Trophoblast cell (in vitro differentiated cells and primary cell): Measurements from ENCODE around the gene CLCN2.

Experiments
- DNase-seq, 2 donors: peaks; one replicate each; pipeline ENCODE4 v3.0.0-alpha.2; 2016
- H2AFZ ChIP-seq: 2 replicates; pipeline ENCODE4 v1.6.1; 2013; ENCODE audit warnings: low read length, moderate library complexity, mild to moderate bottlenecking; ENCODE audit not compliant: insufficient read depth, poor library complexity
- H2AK5ac ChIP-seq: 2 replicates; pipeline ENCODE4 v1.6.1; 2013; ENCODE audit warnings: mild to moderate bottlenecking, low read length
- H2BK120ac ChIP-seq: 2 replicates; pipeline ENCODE4 v1.6.1; 2013; ENCODE audit warnings: low read length, mild to moderate bottlenecking, moderate library complexity; ENCODE audit not compliant: insufficient read depth, poor library complexity
- H2BK12ac ChIP-seq: 2 replicates; pipeline ENCODE4 v1.6.1; 2013; ENCODE audit warnings: mild to moderate bottlenecking, low read length, moderate library complexity
- H2BK5ac ChIP-seq: 2 replicates; pipeline ENCODE4 v1.6.1; 2013; ENCODE audit warnings: low read length, low read depth, moderate library complexity, mild to moderate bottlenecking; ENCODE audit not compliant: poor library complexity
- H3K14ac ChIP-seq: 2 replicates; pipeline ENCODE4 v1.6.1; 2013; ENCODE audit warnings: mild to moderate bottlenecking, low read length
- H3K18ac ChIP-seq: 2 replicates; pipeline ENCODE4 v1.6.1; 2013; ENCODE audit warnings: mild to moderate bottlenecking, low read length
- H3K23ac ChIP-seq: 2 replicates; pipeline ENCODE4 v1.6.1; 2013; ENCODE audit warnings: low read length
- H3K27ac ChIP-seq: 2 replicates; pipeline ENCODE4 v1.5.1; 2013; ENCODE audit warnings: low read depth, mild to moderate bottlenecking, inconsistent platforms, low read length, moderate library complexity
- H3K27me3 ChIP-seq: 2 replicates; pipeline ENCODE4 v1.6.1; 2013; ENCODE audit warnings: inconsistent platforms, mild to moderate bottlenecking, low read length, moderate library complexity; ENCODE audit not compliant: insufficient read depth
- H3K36me3 ChIP-seq, 2 experiments: 1 replicate in 1 of 2; 2 replicates in 1 of 2; pipeline ENCODE4 v1.6.1; 2013; ENCODE audit warnings: low read length in 2 of 2, mild to moderate bottlenecking in 2 of 2, moderate library complexity in 1 of 2; ENCODE audit not compliant: insufficient read depth in 2 of 2, control insufficient read depth in 1 of 2
- H3K4ac ChIP-seq: 2 replicates; pipeline ENCODE4 v1.6.1; 2013; ENCODE audit warnings: low read depth, mild to moderate bottlenecking, low read length, moderate library complexity
- H3K4me1 ChIP-seq, 2 experiments: 1 replicate in 1 of 2; 2 replicates in 1 of 2; pipeline ENCODE4 v1.6.1; 2013; ENCODE audit warnings: low read length in 2 of 2, mild to moderate bottlenecking in 2 of 2, moderate library complexity in 1 of 2; ENCODE audit not compliant: insufficient read depth in 2 of 2, control insufficient read depth in 1 of 2
- H3K4me2 ChIP-seq: 2 replicates; pipeline ENCODE4 v1.6.1; 2013; ENCODE audit warnings: inconsistent platforms, mild to moderate bottlenecking, low read length, moderate library complexity
- H3K4me3 ChIP-seq: 2 replicates; pipeline ENCODE4 v1.5.1; 2013; ENCODE audit warnings: mild to moderate bottlenecking, low read depth, low read length, inconsistent platforms
- H3K79me1 ChIP-seq: one replicate; pipeline ENCODE4 v1.6.1; 2013; ENCODE audit warnings: low read length
- H3K79me2 ChIP-seq: 2 replicates; pipeline ENCODE4 v1.6.1; 2013; ENCODE audit warnings: low read length, mild to moderate bottlenecking; ENCODE audit not compliant: control insufficient read depth, insufficient read depth, poor library complexity
- H3K9ac ChIP-seq: 2 replicates; pipeline ENCODE4 v1.6.1; 2013; ENCODE audit warnings: mild to moderate bottlenecking, low read length
- H3K9me3 ChIP-seq: 2 replicates; pipeline ENCODE4 v1.6.1; 2013; ENCODE audit warnings: low read depth, mild to moderate bottlenecking, control low read depth, inconsistent platforms, low read length; ENCODE audit not compliant: insufficient read depth
- H4K12ac ChIP-seq: 2 replicates; pipeline ENCODE4 v1.6.1; 2013; ENCODE audit warnings: low read depth, mild to moderate bottlenecking, low read length, moderate library complexity
- H4K8ac ChIP-seq: 2 replicates; pipeline ENCODE4 v1.6.1; 2013; ENCODE audit warnings: low read depth, mild to moderate bottlenecking, low read length, moderate library complexity
- H4K91ac ChIP-seq: one replicate; pipeline ENCODE4 v1.6.1; 2013; ENCODE audit warnings: low read depth, mild to moderate bottlenecking, low read length, moderate library complexity
- WGBS: extraction: QIAGEN DNeasy Blood & Tissue Kit; methylation state at CpG from one replicate; pipeline ENCODE4 v1.1.7; 2013; ENCODE audit warnings: missing lambda C conversion rate; ENCODE audit not compliant: insufficient read length, insufficient coverage; ENCODE audit errors: extremely low coverage; 5-methylcytosine and 5-hydroxymethylcytosine counted together

The CLCN2 gene

DNA sequence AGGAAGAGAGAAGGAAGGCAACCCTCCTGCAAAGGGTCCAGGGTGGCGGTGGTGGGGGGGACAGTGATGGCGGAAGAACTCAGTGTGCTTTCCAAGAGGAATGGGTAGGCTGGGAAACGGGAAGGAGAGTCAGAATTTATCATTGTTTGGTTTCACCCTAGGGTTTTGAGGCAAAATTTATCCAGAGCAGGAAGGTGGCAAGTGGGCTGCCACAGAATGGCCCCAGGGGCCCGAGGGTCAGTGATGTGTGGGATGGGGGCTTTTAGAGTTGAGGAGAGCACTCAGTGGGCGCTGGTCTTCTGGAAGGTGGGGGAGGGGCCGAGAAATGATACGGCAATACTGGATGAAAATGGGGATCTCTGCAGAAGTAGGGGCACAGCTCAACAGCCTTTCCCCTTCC, 23.4 kb downstream of the CLCN2 start:
- Histone ChIP-seq H4K12ac (no peak overlapping the region), H3K4me1 (peaks cover 15 to 23% of the 10 kb centered on the region in 2 experiments), H3K4me2 (no peak overlapping the region), H3K79me2 (peaks cover 9% of the 10 kb centered on the region), H3K4me3 (no peak overlapping the region), H4K8ac (no peak overlapping the region), H3K23ac (no peak overlapping the region), H3K9me3 (peaks cover 3% of the 10 kb centered on the region), H3K9ac (no peak overlapping the region), H3K36me3 (peaks cover 22 to 29% of the 10 kb centered on the region in 2 experiments), H2BK5ac (no peak overlapping the region), H3K27ac (no peak overlapping the region), H2AFZ (no peak overlapping the region), H3K4ac (peak overlapping the region; percentile 2), H3K27me3 (no peaks in the 10 kb centered on the region), H2BK120ac (no peak overlapping the region), H2AK5ac (no peak overlapping the region), H4K91ac (no peak overlapping the region), H3K14ac (no peak overlapping the region), H2BK12ac (no peak overlapping the region), H3K18ac (no peak overlapping the region), H3K79me1 (peaks cover 15% of the 10 kb centered on the region)
- no peak for DNase-seq
- WGBS, result no CpG with 5 or more reads among the region's 7 CpGs

- peaks cover 20% of the 10 kb centered on the region for H3K79me1 ChIP-seq
- H3K27ac ChIP-seq, result peak within 1 kb of the TSS; percentile 94
- H3K27me3 ChIP-seq, result no peaks in the 10 kb centered on the region
- H3K9me3 ChIP-seq, result peaks cover 3% of the 10 kb centered on the region
- peak within 1 kb of the TSS; percentile 93 for H3K4ac ChIP-seq
- peak within 1 kb of the TSS; percentile 85 for H3K18ac ChIP-seq
- H3K9ac ChIP-seq, result peak within 1 kb of the TSS; percentile 85
- peak within 1 kb of the TSS; percentile 8 for H2AK5ac ChIP-seq
- peaks cover 9% of the 10 kb centered on the region for H3K79me2 ChIP-seq
- WGBS, result no CpG with 5 or more reads among the region's 6 CpGs
- peak within 1 kb of the TSS; percentile 86 for H4K8ac ChIP-seq
- peak within 1 kb of the TSS; percentile 81 for H3K14ac ChIP-seq
- peak within 1 kb of the TSS; percentile 74 for H4K12ac ChIP-seq
- peaks cover 22 to 29% of the 10 kb centered on the region in 2 experiments for H3K36me3 ChIP-seq
- peak within 1 kb of the TSS; percentile 26 for H2BK120ac ChIP-seq
- peak within 1 kb of the TSS; percentile 91 for H3K4me3 ChIP-seq
- H3K23ac ChIP-seq, result no peak within 1 kb of the TSS
- peak within 1 kb of the TSS; percentile 42 for H2BK5ac ChIP-seq
- peak within 1 kb of the TSS; percentile 90 for H3K4me2 ChIP-seq
- H3K4me1 ChIP-seq, result peaks cover 20 to 28% of the 10 kb centered on the region in 2 experiments
- peak within 1 kb of the TSS; percentile 63 for H2AFZ ChIP-seq
- H4K91ac ChIP-seq, result peak within 1 kb of the TSS; percentile 72
- no peak within 1 kb of the TSS for H2BK12ac ChIP-seq
- DNase-seq, result no peak
These were observed 24.0 kb downstream of the CLCN2 start, which contains the start of gene FAM131A for GRCh38 chr3:184337399-184337714. TSS of gene FAM131A (plus strand) at chr3:184337600. CDS start at chr3:184337631, 31 bp downstream.

GRCh38 chr3:184336547-184337398, 24.6 kb downstream of the CLCN2 start:
- H3K9me3 ChIP-seq, result peaks cover 5% of the 10 kb centered on the region
- no peak overlapping the region for H3K23ac ChIP-seq
- H4K12ac ChIP-seq, result peak overlapping the region; percentile 74
- H3K79me2 ChIP-seq, result peaks cover 9% of the 10 kb centered on the region
- peak overlapping the region; percentile 81 for H3K14ac ChIP-seq
- peak overlapping the region; percentile 26 for H2BK120ac ChIP-seq
- no CpG with 5 or more reads among the region's 17 CpGs for whole genome bisulfite sequencing
- DNase-seq, result no peak
- H4K91ac ChIP-seq, result peak overlapping the region; percentile 72
- H3K4ac ChIP-seq, result peak overlapping the region; percentile 93
- H3K9ac ChIP-seq, result peak overlapping the region; percentile 85
- peak overlapping the region; percentile 86 for H4K8ac ChIP-seq
- no peaks in the 10 kb centered on the region for H3K27me3 ChIP-seq
- H3K79me1 ChIP-seq, result peaks cover 20% of the 10 kb centered on the region
- H3K4me3 ChIP-seq, result peak overlapping the region; percentile 91
- H3K27ac ChIP-seq, result peak overlapping the region; percentile 94
- peak overlapping the region; percentile 68 for H2BK5ac ChIP-seq
- H3K36me3 ChIP-seq, result peaks cover 24 to 32% of the 10 kb centered on the region in 2 experiments
- H2AK5ac ChIP-seq, result peak overlapping the region; percentile 8
- peak overlapping the region; percentile 85 for H3K18ac ChIP-seq
- H3K4me1 ChIP-seq, result peaks cover 24 to 33% of the 10 kb centered on the region in 2 experiments
- peak overlapping the region; percentile 63 for H2AFZ ChIP-seq
- no peak overlapping the region for H2BK12ac ChIP-seq
- H3K4me2 ChIP-seq, result peak overlapping the region; percentile 90

DNA sequence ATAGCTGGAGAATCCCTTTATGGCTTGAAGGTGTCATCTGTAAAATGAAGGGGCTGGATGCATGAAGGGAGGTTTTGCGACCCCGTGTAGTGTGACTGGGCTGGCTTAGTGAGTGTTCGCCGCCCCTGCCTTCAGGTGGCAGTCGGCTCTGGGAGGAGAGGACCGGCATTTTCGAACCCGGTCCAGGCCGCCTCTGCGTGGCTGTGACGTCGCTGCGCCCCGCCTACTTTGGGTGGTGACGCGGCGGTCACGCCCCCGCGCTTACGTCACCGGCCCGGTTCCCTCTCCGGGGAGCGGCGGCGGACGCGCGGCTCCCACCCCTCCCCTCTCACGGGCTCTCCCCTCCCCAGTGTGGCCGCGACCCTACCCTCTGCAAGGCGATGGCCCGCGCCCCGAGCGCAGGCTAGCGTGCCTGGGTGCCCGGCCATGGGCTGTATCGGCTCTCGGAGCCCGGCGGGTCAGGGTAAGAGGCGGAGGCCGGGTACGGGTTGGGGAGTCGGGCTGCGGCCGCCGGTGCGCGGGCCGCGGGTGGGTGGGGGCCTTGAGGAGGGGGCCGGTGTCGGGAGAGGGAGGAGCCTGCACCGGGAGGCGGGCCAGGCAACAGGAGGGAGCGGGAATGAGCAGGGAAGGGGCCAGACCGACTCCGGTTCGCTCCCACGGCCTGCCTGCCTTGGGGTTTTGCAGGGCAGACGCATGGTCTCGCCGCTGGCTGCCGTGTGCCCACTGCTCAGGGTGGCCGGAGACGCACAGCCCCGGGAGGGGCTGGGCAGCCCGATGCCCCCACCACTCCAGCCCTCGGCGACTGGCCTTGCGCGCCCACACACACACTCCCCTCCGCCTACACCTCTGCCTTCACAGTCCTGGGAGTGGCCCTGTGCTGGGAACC, 25.5 kb downstream of the CLCN2 start:
- Histone ChIP-seq H2AK5ac (peak overlapping the region; percentile 8), H3K79me1 (peaks cover 20% of the 10 kb centered on the region), H2AFZ (peak overlapping the region; percentile 63), H3K4ac (peak overlapping the region; percentile 93), H3K4me3 (peak overlapping the region; percentile 91), H3K14ac (peak overlapping the region; percentile 81), H4K91ac (peak overlapping the region; percentile 72), H3K27ac (peak overlapping the region; percentile 94), H4K12ac (peak overlapping the region; percentile 74), H2BK120ac (peak overlapping the region; percentile 59), H3K79me2 (peaks cover 9% of the 10 kb centered on the region), H3K23ac (no peak overlapping the region), H3K4me2 (peak overlapping the region; percentile 90), H2BK5ac (peak overlapping the region; percentile 68), H3K27me3 (no peaks in the 10 kb centered on the region), H4K8ac (peak overlapping the region; percentile 86), H3K18ac (peak overlapping the region; percentile 88), H2BK12ac (no peak overlapping the region), H3K36me3 (peaks cover 33 to 41% of the 10 kb centered on the region in 2 experiments), H3K9ac (peak overlapping the region; percentile 85), H3K9me3 (peaks cover 5% of the 10 kb centered on the region), H3K4me1 (peaks cover 28 to 36% of the 10 kb centered on the region in 2 experiments)
- no CpG with 5 or more reads among the region's 77 CpGs for WGBS
- peak; percentile 57 to 82 for DNase-seq
